SK-N-SH treated with all-trans-retinoic acid at 6 μM for 48 hours (cell line): ENCODE results near the gene AKT1.

Experiments used
- ATAC-seq: fragments of 200-7000 bp; cut with Tn5 transposase; 3 replicates; pipeline ENCODE4 v1.9.1; 2020; ENCODE audit warnings: mild to moderate bottlenecking, moderate library complexity
- ARNTL ChIP-seq: fragments of 450-650 bp; formaldehyde crosslinking; IDR thresholded peaks from 2 replicates; pipeline ENCODE4 v1.5.0; 2020; ENCODE audit warnings: low read depth, mild to moderate bottlenecking, moderate library complexity, borderline replicate concordance
- BACH2 ChIP-seq: fragments of 250-450 bp; sonication (Bioruptor Pico); IDR thresholded peaks from 2 replicates; pipeline ENCODE4 v1.9.0; 2021; ENCODE audit warnings: mild to moderate bottlenecking, borderline replicate concordance
- CREB5 ChIP-seq: fragments of 250-450 bp; sonication (Bioruptor Pico); IDR thresholded peaks from 2 replicates; pipeline ENCODE4 v1.5.1; 2020; ENCODE audit warnings: low read depth, mild to moderate bottlenecking, moderate library complexity
- CSDC2 ChIP-seq: fragments of 250-450 bp; sonication (Bioruptor Pico); IDR thresholded peaks from 2 replicates; pipeline ENCODE4 v1.5.0; 2020; ENCODE audit warnings: mild to moderate bottlenecking, moderate library complexity
- ESRRG ChIP-seq: fragments of 250-450 bp; sonication (Bioruptor Pico); IDR thresholded peaks from 2 replicates; pipeline ENCODE4 v1.6.1; 2021; ENCODE audit warnings: mild to moderate bottlenecking
- GLIS3 ChIP-seq: fragments of 250-450 bp; sonication (Bioruptor Pico); IDR thresholded peaks from 2 replicates; pipeline ENCODE4 v1.5.0; 2020; ENCODE audit warnings: mild to moderate bottlenecking, moderate library complexity
- ISL1 ChIP-seq: fragments of 250-450 bp; sonication (Bioruptor Pico); IDR thresholded peaks from 2 replicates; pipeline ENCODE4 v2.1.2; 2022; ENCODE audit warnings: mild to moderate bottlenecking, moderate library complexity
- OSR1 ChIP-seq: fragments of 250-450 bp; sonication (Bioruptor Pico); IDR thresholded peaks from 2 replicates; pipeline ENCODE4 v1.8.0; 2022; ENCODE audit warnings: moderate library complexity, mild to moderate bottlenecking, inconsistent platforms
- PATZ1 ChIP-seq: fragments of 250-450 bp; sonication (Bioruptor Pico); IDR thresholded peaks from 2 replicates; pipeline ENCODE4 v1.8.0; 2020; ENCODE audit warnings: mild to moderate bottlenecking, moderate library complexity, borderline replicate concordance
- POU6F1 ChIP-seq: fragments of 250-450 bp; sonication (Bioruptor Pico); IDR thresholded peaks from 2 replicates; pipeline ENCODE4 v1.8.0; 2021; ENCODE audit warnings: low read depth, mild to moderate bottlenecking, moderate library complexity, borderline replicate concordance
- PPARA ChIP-seq: fragments of 250-450 bp; sonication (Bioruptor Pico); IDR thresholded peaks from 2 replicates; pipeline ENCODE4 v1.5.0; 2020; ENCODE audit warnings: mild to moderate bottlenecking, borderline replicate concordance
- RARB ChIP-seq: fragments of 250-450 bp; sonication (Bioruptor Pico); IDR thresholded peaks from 2 replicates; pipeline ENCODE4 v1.8.0; 2021; ENCODE audit warnings: mild to moderate bottlenecking, moderate library complexity
- SNAI2 ChIP-seq: fragments of 250-450 bp; sonication (Bioruptor Pico); IDR thresholded peaks from 2 replicates; pipeline ENCODE4 v1.5.0; 2020; ENCODE audit warnings: mild to moderate bottlenecking, moderate library complexity
- TCF4 ChIP-seq: fragments of 250-450 bp; sonication (Bioruptor Pico); IDR thresholded peaks from 2 replicates; pipeline ENCODE4 v1.8.0; 2021; ENCODE audit warnings: mild to moderate bottlenecking, moderate library complexity, borderline replicate concordance
- TOX ChIP-seq: fragments of 250-450 bp; sonication (Bioruptor Pico); IDR thresholded peaks from 2 replicates; pipeline ENCODE4 v1.8.0; 2021; ENCODE audit warnings: mild to moderate bottlenecking, moderate library complexity, borderline replicate concordance
- ZC3H10 ChIP-seq: fragments of 250-450 bp; sonication (Bioruptor Pico); IDR thresholded peaks from 2 replicates; pipeline ENCODE4 v1.5.1; 2021; ENCODE audit warnings: mild to moderate bottlenecking, moderate library complexity
- ZFP3 ChIP-seq: fragments of 250-450 bp; sonication (Bioruptor Pico); IDR thresholded peaks from 2 replicates; pipeline ENCODE4 v1.5.0; 2020; ENCODE audit warnings: mild to moderate bottlenecking, moderate library complexity
- ZFP30 ChIP-seq: fragments of 450-650 bp; formaldehyde crosslinking; IDR thresholded peaks from 2 replicates; pipeline ENCODE4 v1.5.0; 2022; ENCODE audit warnings: mild to moderate bottlenecking, moderate library complexity
- ZNF565 ChIP-seq: fragments of 450-650 bp; formaldehyde crosslinking; conservative IDR thresholded peaks from 2 replicates; pipeline ENCODE4 v1.5.0; 2020; ENCODE audit warnings: low read depth, mild to moderate bottlenecking, moderate library complexity
- ZNF70 ChIP-seq: fragments of 450-650 bp; formaldehyde crosslinking; IDR thresholded peaks from 2 replicates; pipeline ENCODE4 v1.5.0; 2020; ENCODE audit warnings: mild to moderate bottlenecking, moderate library complexity
- ZNF8 ChIP-seq: fragments of 450-650 bp; formaldehyde crosslinking; IDR thresholded peaks from 2 replicates; pipeline ENCODE4 v1.5.0; 2020; ENCODE audit warnings: mild to moderate bottlenecking, moderate library complexity
- TF ChIP-seq, protein P1 (sequence below): fragments of 250-450 bp; sonication (Bioruptor Pico); IDR thresholded peaks from 2 replicates; pipeline ENCODE4 v1.5.1; 2021; ENCODE audit warnings: mild to moderate bottlenecking, moderate library complexity
- TF ChIP-seq, protein P2 (sequence below): fragments of 250-450 bp; sonication (Bioruptor Pico); IDR thresholded peaks from 2 replicates; pipeline ENCODE4 v1.5.0; 2020; ENCODE audit warnings: mild to moderate bottlenecking, moderate library complexity

Gene AKT1

DNA sequence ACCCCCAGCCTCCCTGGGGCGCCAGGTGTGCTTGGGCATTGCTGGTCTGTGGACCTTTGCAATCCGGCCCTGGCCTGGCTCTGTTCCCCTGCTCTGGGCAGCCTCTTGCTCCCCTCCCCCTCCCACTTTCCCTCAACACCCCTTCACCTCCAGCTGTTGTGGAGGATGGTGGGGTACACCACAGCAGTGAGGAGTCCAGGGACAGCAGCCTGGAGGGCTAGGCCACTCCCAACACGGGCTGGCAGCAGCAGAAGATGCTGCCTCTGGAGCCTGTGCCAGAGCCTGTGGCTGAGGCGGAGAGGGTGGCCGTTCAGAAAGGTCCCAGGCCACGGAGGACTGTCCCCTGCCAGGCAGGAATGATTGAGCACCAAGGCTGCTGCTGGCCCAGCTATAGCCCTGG lies 12.9 kb upstream of the AKT1 start:
- TF ChIP-seq CSDC2 (no peak), TCF4 (no peak), ZC3H10 (CRISPR knock-in tag) (no peak), RARB (no peak), ISL1 (no peak), OSR1 (CRISPR knock-in tag) (no peak), GLIS3 (no peak), TOX (no peak), ZNF565 (CRISPR knock-in tag) (no peak)
- ATAC-seq = no peak

- TF ChIP-seq TCF4 (no peak), CSDC2 (no peak), CREB5 (no peak), GLIS3 (no peak)
- no peak for ATAC-seq
These were observed 11.3 kb upstream of the AKT1 start for GRCh38 chr14:104806625-104807465.

DNA sequence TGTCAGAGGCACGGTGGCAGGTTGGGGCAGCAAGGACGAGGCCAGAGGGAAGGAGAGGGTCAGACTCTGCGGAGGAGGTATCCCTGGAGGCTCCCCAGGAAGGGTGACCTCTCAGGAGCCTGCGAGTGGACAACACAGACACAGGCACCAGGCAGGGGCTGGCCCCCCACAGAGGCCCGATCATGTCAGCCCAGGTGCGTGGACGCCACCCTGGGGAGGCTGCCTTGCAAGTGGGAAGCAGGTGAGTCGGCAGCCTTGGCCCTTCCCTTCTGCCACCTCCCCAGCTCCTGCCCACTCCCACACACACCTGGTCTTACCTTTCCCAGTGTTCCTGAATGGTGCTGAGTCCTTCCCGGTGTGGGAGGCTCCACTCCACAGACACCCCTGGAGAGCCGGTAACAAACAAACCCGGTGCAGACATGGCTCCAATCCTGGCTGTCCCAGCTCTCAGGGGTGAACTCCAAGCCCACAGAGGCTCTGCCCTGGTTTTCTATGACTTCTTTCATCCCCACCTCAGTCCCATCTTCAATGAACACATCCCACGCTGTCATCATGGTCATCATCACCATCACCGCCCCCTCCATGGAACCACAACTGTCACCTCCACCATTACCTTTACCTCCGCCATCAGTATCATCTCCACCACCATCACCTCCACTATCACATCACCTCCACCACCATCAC lies 10.5 kb upstream of the AKT1 start:
- TF ChIP-seq ESRRG = no peak
- no peak for TF ChIP-seq ZNF8 (CRISPR knock-in tag)
- no peak for TF ChIP-seq SNAI2 (CRISPR knock-in tag)
- TF ChIP-seq RARB = no peak
- TF ChIP-seq POU6F1 (CRISPR knock-in tag) = no peak
- no peak for TF ChIP-seq PPARA (CRISPR knock-in tag)
- TF ChIP-seq ISL1 = no peak
- TF ChIP-seq BACH2 (CRISPR knock-in tag) = no peak
- no peak for TF ChIP-seq ZFP30 (CRISPR knock-in tag)
- no peak for TF ChIP-seq TOX
- no peak for TF ChIP-seq OSR1 (CRISPR knock-in tag)
- TF ChIP-seq ZC3H10 (CRISPR knock-in tag) = no peak
- no peak for TF ChIP-seq TCF4
- no peak for TF ChIP-seq ZNF70
- no peak for ATAC-seq

DNA sequence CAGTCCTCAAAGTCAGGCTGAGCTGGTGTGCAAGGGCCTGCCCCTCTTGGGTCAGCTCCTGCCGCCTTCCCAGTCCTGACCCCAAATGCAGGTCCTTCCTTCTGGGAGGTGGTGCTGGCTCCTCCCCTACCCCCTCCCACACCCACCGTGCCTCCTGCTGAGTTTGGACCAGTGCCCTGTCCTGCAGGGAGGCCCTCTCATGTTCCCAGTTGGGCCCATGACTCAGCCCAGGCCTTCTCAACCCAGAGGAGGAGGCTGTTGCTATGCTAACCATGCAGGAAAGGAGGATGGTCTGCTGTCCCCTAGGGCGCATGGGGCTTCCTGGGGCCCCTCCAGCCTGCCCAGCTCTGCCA lies 9.8 kb upstream of the AKT1 start:
- TF ChIP-seq ZNF8 (CRISPR knock-in tag) (no peak), ISL1 (no peak), PPARA (CRISPR knock-in tag) (no peak), ESRRG (no peak), RARB (no peak), ZNF565 (CRISPR knock-in tag) (no peak), ZFP3 (CRISPR knock-in tag) (no peak), ZNF70 (no peak), PATZ1 (CRISPR knock-in tag) (no peak), ARNTL (CRISPR knock-in tag) (no peak), ZC3H10 (CRISPR knock-in tag) (no peak), TCF4 (no peak), BACH2 (CRISPR knock-in tag) (no peak), CSDC2 (no peak)
- TF ChIP-seq, protein P1, sequence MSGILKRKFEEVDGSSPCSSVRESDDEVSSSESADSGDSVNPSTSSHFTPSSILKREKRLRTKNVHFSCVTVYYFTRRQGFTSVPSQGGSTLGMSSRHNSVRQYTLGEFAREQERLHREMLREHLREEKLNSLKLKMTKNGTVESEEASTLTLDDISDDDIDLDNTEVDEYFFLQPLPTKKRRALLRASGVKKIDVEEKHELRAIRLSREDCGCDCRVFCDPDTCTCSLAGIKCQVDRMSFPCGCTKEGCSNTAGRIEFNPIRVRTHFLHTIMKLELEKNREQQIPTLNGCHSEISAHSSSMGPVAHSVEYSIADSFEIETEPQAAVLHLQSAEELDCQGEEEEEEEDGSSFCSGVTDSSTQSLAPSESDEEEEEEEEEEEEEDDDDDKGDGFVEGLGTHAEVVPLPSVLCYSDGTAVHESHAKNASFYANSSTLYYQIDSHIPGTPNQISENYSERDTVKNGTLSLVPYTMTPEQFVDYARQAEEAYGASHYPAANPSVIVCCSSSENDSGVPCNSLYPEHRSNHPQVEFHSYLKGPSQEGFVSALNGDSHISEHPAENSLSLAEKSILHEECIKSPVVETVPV (CRISPR knock-in tag) = no peak
- TF ChIP-seq, protein P2, sequence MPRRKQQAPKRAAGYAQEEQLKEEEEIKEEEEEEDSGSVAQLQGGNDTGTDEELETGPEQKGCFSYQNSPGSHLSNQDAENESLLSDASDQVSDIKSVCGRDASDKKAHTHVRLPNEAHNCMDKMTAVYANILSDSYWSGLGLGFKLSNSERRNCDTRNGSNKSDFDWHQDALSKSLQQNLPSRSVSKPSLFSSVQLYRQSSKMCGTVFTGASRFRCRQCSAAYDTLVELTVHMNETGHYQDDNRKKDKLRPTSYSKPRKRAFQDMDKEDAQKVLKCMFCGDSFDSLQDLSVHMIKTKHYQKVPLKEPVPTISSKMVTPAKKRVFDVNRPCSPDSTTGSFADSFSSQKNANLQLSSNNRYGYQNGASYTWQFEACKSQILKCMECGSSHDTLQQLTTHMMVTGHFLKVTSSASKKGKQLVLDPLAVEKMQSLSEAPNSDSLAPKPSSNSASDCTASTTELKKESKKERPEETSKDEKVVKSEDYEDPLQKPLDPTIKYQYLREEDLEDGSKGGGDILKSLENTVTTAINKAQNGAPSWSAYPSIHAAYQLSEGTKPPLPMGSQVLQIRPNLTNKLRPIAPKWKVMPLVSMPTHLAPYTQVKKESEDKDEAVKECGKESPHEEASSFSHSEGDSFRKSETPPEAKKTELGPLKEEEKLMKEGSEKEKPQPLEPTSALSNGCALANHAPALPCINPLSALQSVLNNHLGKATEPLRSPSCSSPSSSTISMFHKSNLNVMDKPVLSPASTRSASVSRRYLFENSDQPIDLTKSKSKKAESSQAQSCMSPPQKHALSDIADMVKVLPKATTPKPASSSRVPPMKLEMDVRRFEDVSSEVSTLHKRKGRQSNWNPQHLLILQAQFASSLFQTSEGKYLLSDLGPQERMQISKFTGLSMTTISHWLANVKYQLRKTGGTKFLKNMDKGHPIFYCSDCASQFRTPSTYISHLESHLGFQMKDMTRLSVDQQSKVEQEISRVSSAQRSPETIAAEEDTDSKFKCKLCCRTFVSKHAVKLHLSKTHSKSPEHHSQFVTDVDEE (CRISPR knock-in tag) = no peak
- peak; percentile 75 for ATAC-seq
